ENCODE results near the gene PPP3R1. TPM values are rescaled to one million over a fixed set of nuclear protein-coding genes. Genes with fewer than 3 reads are reported as not detected.

PPP3R1 gene
- total and polyA plus RNA-seq, 2 of the 8 experiments (the other 6 are each of a cell fraction or from before 2014, with no cell fraction given): 9.3 to 85.1 TPM

- TF ChIP-seq, protein P1, sequence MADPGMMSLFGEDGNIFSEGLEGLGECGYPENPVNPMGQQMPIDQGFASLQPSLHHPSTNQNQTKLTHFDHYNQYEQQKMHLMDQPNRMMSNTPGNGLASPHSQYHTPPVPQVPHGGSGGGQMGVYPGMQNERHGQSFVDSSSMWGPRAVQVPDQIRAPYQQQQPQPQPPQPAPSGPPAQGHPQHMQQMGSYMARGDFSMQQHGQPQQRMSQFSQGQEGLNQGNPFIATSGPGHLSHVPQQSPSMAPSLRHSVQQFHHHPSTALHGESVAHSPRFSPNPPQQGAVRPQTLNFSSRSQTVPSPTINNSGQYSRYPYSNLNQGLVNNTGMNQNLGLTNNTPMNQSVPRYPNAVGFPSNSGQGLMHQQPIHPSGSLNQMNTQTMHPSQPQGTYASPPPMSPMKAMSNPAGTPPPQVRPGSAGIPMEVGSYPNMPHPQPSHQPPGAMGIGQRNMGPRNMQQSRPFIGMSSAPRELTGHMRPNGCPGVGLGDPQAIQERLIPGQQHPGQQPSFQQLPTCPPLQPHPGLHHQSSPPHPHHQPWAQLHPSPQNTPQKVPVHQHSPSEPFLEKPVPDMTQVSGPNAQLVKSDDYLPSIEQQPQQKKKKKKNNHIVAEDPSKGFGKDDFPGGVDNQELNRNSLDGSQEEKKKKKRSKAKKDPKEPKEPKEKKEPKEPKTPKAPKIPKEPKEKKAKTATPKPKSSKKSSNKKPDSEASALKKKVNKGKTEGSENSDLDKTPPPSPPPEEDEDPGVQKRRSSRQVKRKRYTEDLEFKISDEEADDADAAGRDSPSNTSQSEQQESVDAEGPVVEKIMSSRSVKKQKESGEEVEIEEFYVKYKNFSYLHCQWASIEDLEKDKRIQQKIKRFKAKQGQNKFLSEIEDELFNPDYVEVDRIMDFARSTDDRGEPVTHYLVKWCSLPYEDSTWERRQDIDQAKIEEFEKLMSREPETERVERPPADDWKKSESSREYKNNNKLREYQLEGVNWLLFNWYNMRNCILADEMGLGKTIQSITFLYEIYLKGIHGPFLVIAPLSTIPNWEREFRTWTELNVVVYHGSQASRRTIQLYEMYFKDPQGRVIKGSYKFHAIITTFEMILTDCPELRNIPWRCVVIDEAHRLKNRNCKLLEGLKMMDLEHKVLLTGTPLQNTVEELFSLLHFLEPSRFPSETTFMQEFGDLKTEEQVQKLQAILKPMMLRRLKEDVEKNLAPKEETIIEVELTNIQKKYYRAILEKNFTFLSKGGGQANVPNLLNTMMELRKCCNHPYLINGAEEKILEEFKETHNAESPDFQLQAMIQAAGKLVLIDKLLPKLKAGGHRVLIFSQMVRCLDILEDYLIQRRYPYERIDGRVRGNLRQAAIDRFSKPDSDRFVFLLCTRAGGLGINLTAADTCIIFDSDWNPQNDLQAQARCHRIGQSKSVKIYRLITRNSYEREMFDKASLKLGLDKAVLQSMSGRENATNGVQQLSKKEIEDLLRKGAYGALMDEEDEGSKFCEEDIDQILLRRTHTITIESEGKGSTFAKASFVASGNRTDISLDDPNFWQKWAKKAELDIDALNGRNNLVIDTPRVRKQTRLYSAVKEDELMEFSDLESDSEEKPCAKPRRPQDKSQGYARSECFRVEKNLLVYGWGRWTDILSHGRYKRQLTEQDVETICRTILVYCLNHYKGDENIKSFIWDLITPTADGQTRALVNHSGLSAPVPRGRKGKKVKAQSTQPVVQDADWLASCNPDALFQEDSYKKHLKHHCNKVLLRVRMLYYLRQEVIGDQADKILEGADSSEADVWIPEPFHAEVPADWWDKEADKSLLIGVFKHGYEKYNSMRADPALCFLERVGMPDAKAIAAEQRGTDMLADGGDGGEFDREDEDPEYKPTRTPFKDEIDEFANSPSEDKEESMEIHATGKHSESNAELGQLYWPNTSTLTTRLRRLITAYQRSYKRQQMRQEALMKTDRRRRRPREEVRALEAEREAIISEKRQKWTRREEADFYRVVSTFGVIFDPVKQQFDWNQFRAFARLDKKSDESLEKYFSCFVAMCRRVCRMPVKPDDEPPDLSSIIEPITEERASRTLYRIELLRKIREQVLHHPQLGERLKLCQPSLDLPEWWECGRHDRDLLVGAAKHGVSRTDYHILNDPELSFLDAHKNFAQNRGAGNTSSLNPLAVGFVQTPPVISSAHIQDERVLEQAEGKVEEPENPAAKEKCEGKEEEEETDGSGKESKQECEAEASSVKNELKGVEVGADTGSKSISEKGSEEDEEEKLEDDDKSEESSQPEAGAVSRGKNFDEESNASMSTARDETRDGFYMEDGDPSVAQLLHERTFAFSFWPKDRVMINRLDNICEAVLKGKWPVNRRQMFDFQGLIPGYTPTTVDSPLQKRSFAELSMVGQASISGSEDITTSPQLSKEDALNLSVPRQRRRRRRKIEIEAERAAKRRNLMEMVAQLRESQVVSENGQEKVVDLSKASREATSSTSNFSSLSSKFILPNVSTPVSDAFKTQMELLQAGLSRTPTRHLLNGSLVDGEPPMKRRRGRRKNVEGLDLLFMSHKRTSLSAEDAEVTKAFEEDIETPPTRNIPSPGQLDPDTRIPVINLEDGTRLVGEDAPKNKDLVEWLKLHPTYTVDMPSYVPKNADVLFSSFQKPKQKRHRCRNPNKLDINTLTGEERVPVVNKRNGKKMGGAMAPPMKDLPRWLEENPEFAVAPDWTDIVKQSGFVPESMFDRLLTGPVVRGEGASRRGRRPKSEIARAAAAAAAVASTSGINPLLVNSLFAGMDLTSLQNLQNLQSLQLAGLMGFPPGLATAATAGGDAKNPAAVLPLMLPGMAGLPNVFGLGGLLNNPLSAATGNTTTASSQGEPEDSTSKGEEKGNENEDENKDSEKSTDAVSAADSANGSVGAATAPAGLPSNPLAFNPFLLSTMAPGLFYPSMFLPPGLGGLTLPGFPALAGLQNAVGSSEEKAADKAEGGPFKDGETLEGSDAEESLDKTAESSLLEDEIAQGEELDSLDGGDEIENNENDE (IDR thresholded peaks at IDR 0.05; ENCODE audit: insufficient replicate concordance, low read length): no peak
- TF ChIP-seq SP4 (IDR thresholded peaks at IDR 0.05; ENCODE audit: low read length) (no peak), CTCF (IDR thresholded peaks at IDR 0.05; ENCODE audit: control extremely low read depth in 1 of 3, insufficient read depth in 1 of 3, low read depth in 1 of 3, low read length in 3 of 3) (no peak), BRCA1 (IDR thresholded peaks at IDR 0.05; ENCODE audit: low read depth, low read length) (no peak), TAF7 (optimal IDR thresholded peaks at IDR 0.05; ENCODE audit: borderline replicate concordance, low read depth, low read length) (no peak), RXRA (IDR thresholded peaks at IDR 0.05; ENCODE audit: insufficient read depth, low read depth, low read length) (no peak), CEBPB (IDR thresholded peaks at IDR 0.05; ENCODE audit: low read depth, low read length) (no peak)
Measured at GRCh38 chr2:68141875-68142274, 110.5 kb downstream of the PPP3R1 start (continued).

Measured in H1 (cell line).